ENCODE measurements around the gene SRL. TPM values are rescaled to one million over a fixed set of nuclear protein-coding genes. Genes with fewer than 3 reads are reported as not detected.

The SRL gene
- total and polyA plus RNA-seq, 2 donors: 1.1 to 1.4 TPM

DNA sequence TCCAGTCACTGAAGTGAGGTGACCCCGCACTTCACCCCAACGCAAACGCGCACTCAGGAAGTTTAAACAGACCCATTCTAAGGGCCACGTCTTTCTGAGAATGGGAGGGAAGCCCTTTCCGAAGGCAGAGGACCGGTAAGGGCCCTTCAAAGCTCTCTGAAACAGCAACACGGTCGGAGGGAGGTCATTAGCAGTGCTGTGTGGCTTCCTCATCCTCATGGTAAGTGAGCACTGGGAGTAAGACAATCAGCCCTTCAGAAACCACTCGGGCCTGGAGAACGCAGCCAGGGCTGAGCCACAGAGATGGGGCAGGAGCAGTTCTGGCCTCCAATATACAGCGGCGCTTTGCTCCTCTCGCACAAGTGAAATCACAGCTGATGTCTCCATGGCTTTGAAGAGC lies 23.7 kb downstream of the SRL start:
- 96% methylated on average over 14 of the region's 14 CpGs for WGBS
- Histone ChIP-seq H3K4me1 (ENCODE audit: control insufficient read depth in 2 of 2, insufficient read depth in 2 of 2, low read length in 2 of 2) (no peaks in the 10 kb centered on the region), H3K27ac (ENCODE audit: low read depth in 1 of 2, low read length in 1 of 2) (no peak overlapping the region), H3K36me3 (ENCODE audit: control insufficient read depth in 2 of 2, insufficient read depth in 2 of 2, low read length in 1 of 2) (no peaks in the 10 kb centered on the region), H3K4me3 (ENCODE audit: low read length in 2 of 2) (no peak overlapping the region), H3K9me3 (ENCODE audit: control insufficient read depth in 2 of 2, insufficient read depth in 1 of 2, low read length in 1 of 2) (no peaks in the 10 kb centered on the region), H3K27me3 (ENCODE audit: control insufficient read depth in 2 of 2, insufficient read depth in 1 of 2, low read length in 1 of 2) (peaks cover 0 to 2% of the 10 kb centered on the region in 2 donors)
- no peak for DNase-seq (ENCODE audit: low read depth in 6 of 9, low spot score in 9 of 9)

DNA sequence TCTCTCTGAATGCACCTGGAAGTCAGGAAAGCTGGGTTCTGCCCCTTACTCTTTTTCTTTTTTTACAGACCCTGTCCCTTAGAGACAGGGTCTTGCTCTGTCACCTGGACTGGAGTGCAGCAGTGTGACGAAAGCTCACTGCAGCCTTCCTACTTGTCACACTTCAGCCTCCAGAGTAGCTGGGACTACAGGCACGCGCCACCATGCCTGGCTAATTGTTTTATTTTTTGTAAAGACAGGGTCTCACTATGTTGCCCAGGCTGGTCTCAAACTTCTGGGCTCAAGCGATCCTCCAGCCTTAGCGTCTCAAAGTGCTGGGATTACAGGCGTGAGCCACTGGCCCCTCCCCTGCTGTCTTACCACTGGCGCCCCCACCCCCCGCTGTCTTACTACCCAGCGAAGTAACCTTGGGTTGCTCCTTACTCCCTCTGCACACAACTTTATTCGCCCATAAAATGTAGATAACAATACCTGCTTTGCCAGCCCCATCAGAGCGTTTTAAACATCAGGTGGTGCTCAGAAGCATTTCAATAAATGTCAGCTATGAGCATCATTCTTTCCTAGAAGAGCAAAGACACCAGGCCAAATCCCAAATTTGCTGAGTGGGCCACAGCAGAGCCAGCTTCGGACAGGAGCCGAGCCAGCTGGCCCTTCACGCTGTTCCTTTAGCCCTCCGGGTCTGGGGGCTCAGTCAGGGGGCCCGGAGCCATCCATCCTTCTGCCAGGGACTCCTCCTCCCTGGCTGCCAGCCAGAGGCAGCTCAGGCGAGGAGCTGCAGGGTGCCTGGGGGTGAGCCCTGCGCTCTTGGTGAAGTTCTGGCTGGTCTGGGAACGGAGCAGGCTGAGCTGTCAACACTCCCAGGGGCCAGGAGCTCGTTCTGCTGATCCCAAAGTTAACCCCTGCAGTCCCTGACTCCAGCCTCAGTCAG lies 24.4 kb downstream of the SRL start:
- Histone ChIP-seq H3K4me1 (ENCODE audit: control insufficient read depth in 2 of 2, insufficient read depth in 2 of 2, low read length in 2 of 2) (no peaks in the 10 kb centered on the region), H3K27me3 (ENCODE audit: control insufficient read depth in 2 of 2, insufficient read depth in 1 of 2, low read length in 1 of 2) (peaks cover 0 to 2% of the 10 kb centered on the region in 2 donors), H3K4me3 (ENCODE audit: low read length in 2 of 2) (no peak overlapping the region), H3K36me3 (ENCODE audit: control insufficient read depth in 2 of 2, insufficient read depth in 2 of 2, low read length in 1 of 2) (no peaks in the 10 kb centered on the region), H3K27ac (ENCODE audit: low read depth in 1 of 2, low read length in 1 of 2) (peak overlapping the region in 1 of 2 donors; percentile 18), H3K9me3 (ENCODE audit: control insufficient read depth in 2 of 2, insufficient read depth in 1 of 2, low read length in 1 of 2) (no peaks in the 10 kb centered on the region)
- WGBS: 88% methylated on average over 20 of the region's 20 CpGs
- DNase-seq (ENCODE audit: low read depth in 6 of 9, low spot score in 9 of 9): no peak

DNA sequence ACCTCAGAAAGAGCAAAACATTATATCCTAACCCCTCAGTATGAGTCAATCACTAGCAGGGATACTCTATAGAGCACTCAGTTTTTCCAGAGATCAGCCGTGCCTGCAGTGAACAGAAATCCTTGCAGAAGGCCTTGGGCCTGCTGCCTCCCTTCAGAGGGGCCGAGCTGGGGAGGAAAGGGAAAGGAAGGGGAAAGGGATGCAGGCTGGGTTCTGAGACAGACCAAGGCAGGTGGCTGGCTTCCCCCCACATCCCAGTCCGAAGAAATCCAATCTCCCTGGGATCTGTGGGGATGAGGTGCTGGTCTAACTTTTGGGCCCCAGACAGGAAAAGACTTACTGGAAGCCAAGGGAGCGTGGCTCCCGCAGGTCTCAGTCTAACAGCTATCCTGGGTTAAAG lies 25.3 kb downstream of the SRL start:
- WGBS: 95% methylated on average over 5 of the region's 5 CpGs
- Histone ChIP-seq H3K36me3 (ENCODE audit: control insufficient read depth in 2 of 2, insufficient read depth in 2 of 2, low read length in 1 of 2) (no peaks in the 10 kb centered on the region), H3K9me3 (ENCODE audit: control insufficient read depth in 2 of 2, insufficient read depth in 1 of 2, low read length in 1 of 2) (no peaks in the 10 kb centered on the region), H3K4me1 (ENCODE audit: control insufficient read depth in 2 of 2, insufficient read depth in 2 of 2, low read length in 2 of 2) (no peaks in the 10 kb centered on the region), H3K27me3 (ENCODE audit: control insufficient read depth in 2 of 2, insufficient read depth in 1 of 2, low read length in 1 of 2) (peaks cover 0 to 2% of the 10 kb centered on the region in 2 donors), H3K27ac (ENCODE audit: low read depth in 1 of 2, low read length in 1 of 2) (no peak overlapping the region), H3K4me3 (ENCODE audit: low read length in 2 of 2) (no peak overlapping the region)
- no peak for DNase-seq (ENCODE audit: low read depth in 6 of 9, low spot score in 9 of 9)

DNA sequence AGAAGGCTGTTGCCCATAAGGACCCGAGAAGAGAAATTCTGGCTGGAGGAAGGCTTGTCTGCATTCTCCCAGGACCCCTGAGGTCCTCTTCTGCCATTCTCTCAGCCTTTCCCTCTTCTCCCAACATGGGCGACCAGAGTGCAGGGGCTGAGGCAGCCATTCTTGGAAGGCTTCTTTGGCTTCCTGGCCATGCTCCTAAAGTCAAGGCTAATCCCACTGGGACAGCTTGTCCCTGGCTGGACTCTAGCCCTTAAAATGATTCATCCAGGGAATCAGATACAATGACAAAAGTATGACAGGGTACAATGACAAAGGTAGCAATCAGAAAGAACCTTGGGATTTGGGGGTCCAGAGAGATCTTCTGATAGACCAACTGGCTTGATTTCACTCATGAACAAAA lies 26.8 kb downstream of the SRL start:
- no peak overlapping the region for H3K4me3 ChIP-seq (ENCODE audit: low read length in 2 of 2)
- H3K27ac ChIP-seq (ENCODE audit: low read depth in 1 of 2, low read length in 1 of 2): no peak overlapping the region
- WGBS: 97% methylated on average over 2 of the region's 2 CpGs

DNA sequence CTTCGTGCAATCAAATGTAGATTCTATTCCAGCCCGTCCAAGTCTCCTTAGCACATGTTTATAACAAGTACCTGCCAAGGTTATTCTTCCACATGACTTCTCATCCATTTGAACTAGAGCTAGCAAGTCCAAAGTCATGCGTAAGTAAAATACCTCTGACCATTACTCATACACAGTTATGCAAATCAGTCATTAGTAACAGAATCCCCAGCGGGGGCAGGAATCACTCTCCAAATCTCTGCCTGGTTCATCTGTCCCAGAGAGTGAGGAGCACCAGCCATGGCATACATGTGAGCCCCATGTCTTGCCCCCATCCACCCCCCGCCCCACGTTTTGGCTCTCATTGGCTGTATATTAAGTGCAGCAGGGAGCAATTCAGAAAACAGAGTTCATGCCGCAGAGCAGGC lies 27.7 kb downstream of the SRL start:
- 92% methylated on average over 7 of the region's 7 CpGs for WGBS
- no peak for DNase-seq (ENCODE audit: low read depth in 6 of 9, low spot score in 9 of 9)
- H3K9me3 ChIP-seq (ENCODE audit: control insufficient read depth in 2 of 2, insufficient read depth in 1 of 2, low read length in 1 of 2): no peaks in the 10 kb centered on the region
- H3K27me3 ChIP-seq (ENCODE audit: control insufficient read depth in 2 of 2, insufficient read depth in 1 of 2, low read length in 1 of 2): peaks cover 0 to 2% of the 10 kb centered on the region in 2 donors
- no peaks in the 10 kb centered on the region for H3K36me3 ChIP-seq (ENCODE audit: control insufficient read depth in 2 of 2, insufficient read depth in 2 of 2, low read length in 1 of 2)
- no peaks in the 10 kb centered on the region for H3K4me1 ChIP-seq (ENCODE audit: control insufficient read depth in 2 of 2, insufficient read depth in 2 of 2, low read length in 2 of 2)
- no peak overlapping the region for H3K27ac ChIP-seq (ENCODE audit: low read depth in 1 of 2, low read length in 1 of 2)
- H3K4me3 ChIP-seq (ENCODE audit: low read length in 2 of 2): no peak overlapping the region

More for the DNA sequence above, 26.8 kb downstream of the SRL start:
- H3K36me3 ChIP-seq (ENCODE audit: control insufficient read depth in 2 of 2, insufficient read depth in 2 of 2, low read length in 1 of 2): no peaks in the 10 kb centered on the region
- H3K27me3 ChIP-seq (ENCODE audit: control insufficient read depth in 2 of 2, insufficient read depth in 1 of 2, low read length in 1 of 2): peaks cover 0 to 2% of the 10 kb centered on the region in 2 donors
- DNase-seq (ENCODE audit: low read depth in 6 of 9, low spot score in 9 of 9): no peak
- H3K9me3 ChIP-seq (ENCODE audit: control insufficient read depth in 2 of 2, insufficient read depth in 1 of 2, low read length in 1 of 2): no peaks in the 10 kb centered on the region
- no peaks in the 10 kb centered on the region for H3K4me1 ChIP-seq (ENCODE audit: control insufficient read depth in 2 of 2, insufficient read depth in 2 of 2, low read length in 2 of 2)

DNA sequence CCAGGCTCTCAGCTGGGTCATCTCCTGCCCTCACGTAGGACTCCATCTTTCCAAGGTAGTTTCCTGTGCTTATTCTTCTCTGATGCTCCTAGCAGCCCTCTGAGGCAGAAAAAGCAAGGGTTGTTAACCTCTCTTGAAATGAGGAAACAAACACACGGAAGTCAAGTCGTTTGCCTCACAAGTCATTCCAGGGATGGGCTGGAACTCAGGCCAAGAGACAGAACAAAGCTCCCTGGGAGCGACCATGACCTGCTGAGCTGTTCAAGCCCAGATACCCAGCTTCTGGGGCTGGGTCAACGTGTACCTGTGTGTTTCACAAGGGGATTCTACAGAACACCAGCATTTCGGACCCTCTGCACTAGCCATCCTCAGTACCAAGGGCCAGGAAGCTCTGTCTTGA lies 28.1 kb downstream of the SRL start:
- WGBS: 74% methylated on average over 6 of the region's 6 CpGs
- Histone ChIP-seq H3K9me3 (ENCODE audit: control insufficient read depth in 2 of 2, insufficient read depth in 1 of 2, low read length in 1 of 2) (no peaks in the 10 kb centered on the region), H3K27ac (ENCODE audit: low read depth in 1 of 2, low read length in 1 of 2) (peak overlapping the region in 1 of 2 donors; percentile 71), H3K4me3 (ENCODE audit: low read length in 2 of 2) (no peak overlapping the region), H3K36me3 (ENCODE audit: control insufficient read depth in 2 of 2, insufficient read depth in 2 of 2, low read length in 1 of 2) (no peaks in the 10 kb centered on the region), H3K4me1 (ENCODE audit: control insufficient read depth in 2 of 2, insufficient read depth in 2 of 2, low read length in 2 of 2) (no peaks in the 10 kb centered on the region), H3K27me3 (ENCODE audit: control insufficient read depth in 2 of 2, insufficient read depth in 1 of 2, low read length in 1 of 2) (peaks cover 0 to 2% of the 10 kb centered on the region in 2 donors)
- DNase-seq (ENCODE audit: low read depth in 6 of 9, low spot score in 9 of 9): no peak

DNA sequence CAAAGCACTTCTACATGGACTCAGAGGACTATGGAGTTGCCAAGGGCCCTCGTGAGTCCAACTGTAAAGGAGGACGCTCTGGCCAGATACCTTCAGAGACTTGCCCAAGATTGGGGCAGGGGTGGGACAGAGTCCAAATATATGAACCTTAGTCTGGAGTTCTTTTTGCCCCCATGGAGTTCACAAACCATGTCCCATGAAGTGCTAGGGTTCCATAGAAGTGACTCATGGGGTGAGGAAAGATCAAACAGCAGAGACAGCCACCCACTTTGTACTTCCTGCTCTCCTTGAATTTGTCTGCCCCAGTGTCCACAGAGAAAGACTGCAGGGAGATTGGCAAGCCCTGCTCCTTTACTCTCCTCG lies 29.0 kb downstream of the SRL start:
- 96% methylated on average over 3 of the region's 3 CpGs for WGBS
- H3K4me3 ChIP-seq (ENCODE audit: low read length in 2 of 2): no peak overlapping the region
- H3K4me1 ChIP-seq (ENCODE audit: control insufficient read depth in 2 of 2, insufficient read depth in 2 of 2, low read length in 2 of 2): no peaks in the 10 kb centered on the region
- no peak for DNase-seq (ENCODE audit: low read depth in 6 of 9, low spot score in 9 of 9)
- H3K9me3 ChIP-seq (ENCODE audit: control insufficient read depth in 2 of 2, insufficient read depth in 1 of 2, low read length in 1 of 2): no peaks in the 10 kb centered on the region
- peaks cover 0 to 2% of the 10 kb centered on the region in 2 donors for H3K27me3 ChIP-seq (ENCODE audit: control insufficient read depth in 2 of 2, insufficient read depth in 1 of 2, low read length in 1 of 2)
- H3K27ac ChIP-seq (ENCODE audit: low read depth in 1 of 2, low read length in 1 of 2): no peak overlapping the region
- H3K36me3 ChIP-seq (ENCODE audit: control insufficient read depth in 2 of 2, insufficient read depth in 2 of 2, low read length in 1 of 2): no peaks in the 10 kb centered on the region

DNA sequence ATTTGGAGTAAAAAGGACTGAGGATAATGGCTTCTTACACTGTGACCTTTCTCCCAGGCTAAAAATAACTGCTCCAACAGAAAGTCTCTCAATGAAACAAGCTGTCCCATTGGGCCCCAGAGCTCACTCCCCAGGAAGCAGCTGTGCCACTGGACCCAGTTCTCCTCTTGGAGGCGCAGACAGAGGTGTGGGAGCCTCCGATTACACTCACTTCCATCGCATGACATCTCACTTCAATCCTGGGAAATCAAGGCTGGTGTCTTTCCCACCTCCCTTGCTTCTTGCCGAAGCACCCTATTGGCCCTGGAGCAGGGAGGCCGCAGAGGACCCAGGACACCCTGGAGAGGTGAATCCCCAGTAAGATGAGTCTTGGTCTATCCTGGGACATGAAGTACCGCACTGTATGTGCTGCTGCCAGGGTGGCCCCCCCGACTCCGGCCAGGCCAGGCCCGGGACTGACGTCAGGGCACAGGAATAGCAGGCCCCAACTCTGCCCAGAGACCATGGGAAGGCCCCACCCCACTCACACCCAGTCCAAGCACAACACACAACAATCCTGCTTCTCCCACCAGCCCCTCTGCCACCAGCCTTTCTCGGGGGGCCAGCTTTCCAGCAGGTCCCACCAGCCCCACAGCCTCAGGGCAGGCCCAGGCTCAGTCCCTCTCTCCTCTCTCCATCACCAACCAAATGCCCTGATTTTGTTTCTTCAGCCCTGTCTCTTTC lies 29.5 kb downstream of the SRL start:
- Histone ChIP-seq H3K9me3 (ENCODE audit: control insufficient read depth in 2 of 2, insufficient read depth in 1 of 2, low read length in 1 of 2) (no peaks in the 10 kb centered on the region), H3K36me3 (ENCODE audit: control insufficient read depth in 2 of 2, insufficient read depth in 2 of 2, low read length in 1 of 2) (no peaks in the 10 kb centered on the region), H3K27me3 (ENCODE audit: control insufficient read depth in 2 of 2, insufficient read depth in 1 of 2, low read length in 1 of 2) (peaks cover 0 to 2% of the 10 kb centered on the region in 2 donors), H3K4me3 (ENCODE audit: low read length in 2 of 2) (no peak overlapping the region), H3K4me1 (ENCODE audit: control insufficient read depth in 2 of 2, insufficient read depth in 2 of 2, low read length in 2 of 2) (no peaks in the 10 kb centered on the region), H3K27ac (ENCODE audit: low read depth in 1 of 2, low read length in 1 of 2) (no peak overlapping the region)
- no peak for DNase-seq (ENCODE audit: low read depth in 6 of 9, low spot score in 9 of 9)
- 96% methylated on average over 11 of the region's 11 CpGs for WGBS
